Right hindlimb (tissue), 1 donor: ENCODE measurements around the gene SCAF8.
"Not testable (repeated sequence)": the region's sequence is repeated elsewhere in the genome, so short reads cannot be mapped to it uniquely, and the experiment has no call there.

Experiments used
- DNase-seq: peaks from one replicate; pipeline ENCODE4 v3.0.0-alpha.2; 2018

The SCAF8 gene

GRCh38 chr6:154733183-154733625, at the start of gene SCAF8:
Gene SCAF8, plus strand, starts transcription at chr6:154733416. Its CDS starts 485 bp downstream, at chr6:154733901.
- peak; percentile 90 for DNase-seq

GRCh38 chr6:154683756-154684523, 49.3 kb upstream of the SCAF8 start:
- DNase-seq = no peak

GRCh38 chr6:154686162-154686561, 47.1 kb upstream of the SCAF8 start:
- DNase-seq = no peak

GRCh38 chr6:154689493-154690255, 43.5 kb upstream of the SCAF8 start:
- no peak for DNase-seq

GRCh38 chr6:154690857-154691256, 42.4 kb upstream of the SCAF8 start:
- no peak for DNase-seq

- DNase-seq = no peak
Measured at GRCh38 chr6:154696661-154697060, 36.6 kb upstream of the SCAF8 start.

GRCh38 chr6:154703124-154703523, 30.1 kb upstream of the SCAF8 start:
- DNase-seq = no peak

GRCh38 chr6:154705471-154706113, 27.6 kb upstream of the SCAF8 start:
- DNase-seq = no peak

GRCh38 chr6:154706389-154706788, 26.8 kb upstream of the SCAF8 start:
- DNase-seq = no peak

- no peak for DNase-seq
Measured at GRCh38 chr6:154709621-154710020, 23.6 kb upstream of the SCAF8 start.

- no peak for DNase-seq
Measured at GRCh38 chr6:154710689-154711088, 22.5 kb upstream of the SCAF8 start.

- no peak for DNase-seq
Measured at GRCh38 chr6:154715446-154715845, 17.8 kb upstream of the SCAF8 start.

- not testable (repeated sequence) for DNase-seq
Measured at GRCh38 chr6:154716350-154716749, 16.9 kb upstream of the SCAF8 start.

- DNase-seq = no peak
Measured at GRCh38 chr6:154719433-154719832, 13.8 kb upstream of the SCAF8 start.

GRCh38 chr6:154719854-154720253, 13.4 kb upstream of the SCAF8 start:
- no peak for DNase-seq

- DNase-seq = no peak
Measured at GRCh38 chr6:154721460-154721859, 11.8 kb upstream of the SCAF8 start.

- no peak for DNase-seq
Measured at GRCh38 chr6:154726887-154727286, 6.3 kb upstream of the SCAF8 start.

- no peak for DNase-seq
Measured at GRCh38 chr6:154731296-154732218, 1.7 kb upstream of the SCAF8 start.

- DNase-seq = no peak
Measured at GRCh38 chr6:154732538-154733182, 556 bp upstream of the SCAF8 start.

- DNase-seq = peak; percentile 94
Measured at GRCh38 chr6:154733626-154734382, 588 bp downstream of the SCAF8 start.

GRCh38 chr6:154736618-154737259, 3.5 kb downstream of the SCAF8 start:
- no peak for DNase-seq
